ENCODE results near the gene GABRG3. TPM values are rescaled to one million over a fixed set of nuclear protein-coding genes. Genes with fewer than 3 reads are reported as not detected.

The GABRG3 gene
- total and polyA plus RNA-seq, 10 of the 15 experiments (the other 5 are each of a cell fraction or from before 2014, with no cell fraction given) = 0.15 TPM; not detected in 9

DNA sequence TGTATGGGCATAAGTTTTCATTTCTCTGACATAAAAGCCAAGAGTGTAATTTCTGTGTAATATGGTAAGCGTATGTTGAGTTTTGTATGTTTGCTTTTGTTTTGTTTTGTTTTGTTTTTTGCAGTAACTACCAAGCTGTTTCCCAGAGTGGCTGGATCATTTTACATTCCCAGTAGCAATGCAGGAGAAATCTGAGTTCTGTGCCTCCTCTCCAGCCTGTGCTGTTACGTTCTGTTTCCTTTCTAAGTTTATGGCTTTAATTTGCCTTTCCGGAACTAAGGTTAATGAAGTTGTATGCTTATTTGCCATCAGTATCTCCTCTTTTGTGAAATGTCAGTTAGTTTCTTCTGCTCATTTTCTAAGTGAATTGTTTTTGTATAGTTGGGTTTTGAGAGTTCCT is 307.8 kb downstream of the GABRG3 start:
- ATAC-seq (no peak), DNase-seq (ENCODE audit: low read depth, low spot score) (no peak), FAIRE-seq (no peak)
- H3K9me3 ChIP-seq (replicated peaks; ENCODE audit: control insufficient read depth, insufficient read depth, low read length) = no peaks in the 10 kb centered on the region
- SMC1A ChIA-PET (ENCODE audit: uncharacterized antibody, unreplicated experiment) = no interaction called here
- no peak for TF ChIP-seq MTA2 (IDR thresholded peaks at IDR 0.05; ENCODE audit: low read depth)
- TF ChIP-seq RAD21 (IDR thresholded peaks at IDR 0.05; ENCODE audit: insufficient read depth, low read depth, low read length) = no peak
- TF ChIP-seq POLR2A (IDR thresholded peaks at IDR 0.05; ENCODE audit: low read depth, low read length) = no peak
- no peak for TF ChIP-seq NR2C2 (IDR thresholded peaks at IDR 0.05; ENCODE audit: borderline replicate concordance, control insufficient read depth, insufficient read length, low read depth)
- no peak for TF ChIP-seq RBBP5 (conservative IDR thresholded peaks at IDR 0.05)
- TF ChIP-seq, protein P1, sequence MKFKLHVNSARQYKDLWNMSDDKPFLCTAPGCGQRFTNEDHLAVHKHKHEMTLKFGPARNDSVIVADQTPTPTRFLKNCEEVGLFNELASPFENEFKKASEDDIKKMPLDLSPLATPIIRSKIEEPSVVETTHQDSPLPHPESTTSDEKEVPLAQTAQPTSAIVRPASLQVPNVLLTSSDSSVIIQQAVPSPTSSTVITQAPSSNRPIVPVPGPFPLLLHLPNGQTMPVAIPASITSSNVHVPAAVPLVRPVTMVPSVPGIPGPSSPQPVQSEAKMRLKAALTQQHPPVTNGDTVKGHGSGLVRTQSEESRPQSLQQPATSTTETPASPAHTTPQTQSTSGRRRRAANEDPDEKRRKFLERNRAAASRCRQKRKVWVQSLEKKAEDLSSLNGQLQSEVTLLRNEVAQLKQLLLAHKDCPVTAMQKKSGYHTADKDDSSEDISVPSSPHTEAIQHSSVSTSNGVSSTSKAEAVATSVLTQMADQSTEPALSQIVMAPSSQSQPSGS (IDR thresholded peaks at IDR 0.05; ENCODE audit: low read length) = no peak
- TF ChIP-seq SMAD5 (IDR thresholded peaks at IDR 0.05; ENCODE audit: low read depth) = no peak
- no peak for TF ChIP-seq E2F4 (IDR thresholded peaks at IDR 0.05; ENCODE audit: low read depth, low read length)
- no peak for TF ChIP-seq TCF12 (IDR thresholded peaks at IDR 0.05; ENCODE audit: low read depth, low read length)
- H3K36me3 ChIP-seq (ENCODE audit: control insufficient read depth in 2 of 2, insufficient read depth in 2 of 2, low read length in 1 of 2) = no peaks in the 10 kb centered on the region
- no peaks in the 10 kb centered on the region for H3K27me3 ChIP-seq (replicated peaks in 1 of 2; ENCODE audit: control insufficient read depth in 2 of 2, insufficient read depth in 2 of 2, low read length in 1 of 2)
- no TSS peak for BruUV-seq (replicated peaks)
- RAD21 ChIA-PET (ENCODE audit: unreplicated experiment) = no interaction called here
- H3K79me2 ChIP-seq (ENCODE audit: control insufficient read depth, insufficient read depth, low read length) = no peaks in the 10 kb centered on the region
- CTCF ChIA-PET = no interaction called here
- H3K27ac ChIP-seq (ENCODE audit: control insufficient read depth, insufficient read depth) = no peak overlapping the region
- POLR2A ChIA-PET = no interaction called here
- intact Hi-C loops (cut with micrococcal nuclease; ENCODE audit: unreplicated experiment) (no loop called here), in situ Hi-C loops (cut with MboI) (no loop called here)
- no peak overlapping the region for H3K4me3 ChIP-seq
- no peak overlapping the region for H3K9ac ChIP-seq (ENCODE audit: control insufficient read depth, insufficient read depth, low read length)
- WGBS (ENCODE audit: insufficient coverage, insufficient replicate concordance, low lambda C conversion rate, missing lambda C conversion rate) = 39% methylated on average over 3 of the region's 3 CpGs
- no peaks in the 10 kb centered on the region for H3K4me1 ChIP-seq (ENCODE audit: control insufficient read depth, insufficient read depth, low read length)
- H3K4me2 ChIP-seq (ENCODE audit: control insufficient read depth, insufficient read depth) = no peak overlapping the region
- H4K20me1 ChIP-seq (ENCODE audit: control insufficient read depth, insufficient read depth) = no peaks in the 10 kb centered on the region
- H2AFZ ChIP-seq (ENCODE audit: control insufficient read depth, low read depth, low read length) = no peak overlapping the region
